Vagina (tissue), 2 donors: ENCODE data around the gene PRDM16.

Experiments used
- POLR2A ChIP-seq, 2 donors: fragments of 450-650 bp; IDR thresholded peaks; one replicate each; pipeline ENCODE4 v1.6.1; 2017; ENCODE audit warnings: antibody characterized with exemption in 2 of 2, mild to moderate bottlenecking in 2 of 2, moderate library complexity in 2 of 2
- POLR2AphosphoS5 ChIP-seq, 2 donors: sonication (generic); formaldehyde crosslinking; IDR thresholded peaks; one replicate each; pipeline ENCODE4 v1.9.0; 2017; ENCODE audit warnings: antibody characterized with exemption in 2 of 2, mild to moderate bottlenecking in 2 of 2, low read depth in 1 of 2; ENCODE audit not compliant: insufficient read depth in 1 of 2
- TF ChIP-seq, protein P1 (sequence below), 3 experiments: fragments of 450-650 bp in 2 of 3; fragments of 200-600 bp in 1 of 3; sonication (generic) in 1 of 3; IDR thresholded peaks; one replicate each; pipeline ENCODE4 v1.5.1; 2017 to 2019; ENCODE audit warnings: antibody characterized with exemption in 3 of 3, mild to moderate bottlenecking in 2 of 3, moderate library complexity in 2 of 3

GRCh38 chr1:3405491-3405890 is 336.5 kb downstream of the PRDM16 start:
- TF ChIP-seq POLR2AphosphoS5 (IDR thresholded peaks at IDR 0.05; ENCODE audit: insufficient read depth in 1 of 2, low read depth in 1 of 2) (no peak), POLR2A (IDR thresholded peaks at IDR 0.05) (no peak)
- TF ChIP-seq, protein P1, sequence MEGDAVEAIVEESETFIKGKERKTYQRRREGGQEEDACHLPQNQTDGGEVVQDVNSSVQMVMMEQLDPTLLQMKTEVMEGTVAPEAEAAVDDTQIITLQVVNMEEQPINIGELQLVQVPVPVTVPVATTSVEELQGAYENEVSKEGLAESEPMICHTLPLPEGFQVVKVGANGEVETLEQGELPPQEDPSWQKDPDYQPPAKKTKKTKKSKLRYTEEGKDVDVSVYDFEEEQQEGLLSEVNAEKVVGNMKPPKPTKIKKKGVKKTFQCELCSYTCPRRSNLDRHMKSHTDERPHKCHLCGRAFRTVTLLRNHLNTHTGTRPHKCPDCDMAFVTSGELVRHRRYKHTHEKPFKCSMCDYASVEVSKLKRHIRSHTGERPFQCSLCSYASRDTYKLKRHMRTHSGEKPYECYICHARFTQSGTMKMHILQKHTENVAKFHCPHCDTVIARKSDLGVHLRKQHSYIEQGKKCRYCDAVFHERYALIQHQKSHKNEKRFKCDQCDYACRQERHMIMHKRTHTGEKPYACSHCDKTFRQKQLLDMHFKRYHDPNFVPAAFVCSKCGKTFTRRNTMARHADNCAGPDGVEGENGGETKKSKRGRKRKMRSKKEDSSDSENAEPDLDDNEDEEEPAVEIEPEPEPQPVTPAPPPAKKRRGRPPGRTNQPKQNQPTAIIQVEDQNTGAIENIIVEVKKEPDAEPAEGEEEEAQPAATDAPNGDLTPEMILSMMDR (IDR thresholded peaks at IDR 0.05): no peak
